ENCODE data around the gene METAP1D. TPM values are rescaled to one million over a fixed set of nuclear protein-coding genes. Genes with fewer than 3 reads are reported as not detected.

METAP1D gene
- total RNA-seq, 1 experiment from 2014 or later, result 15.8 TPM

- ChIA-PET POLR2A (interaction anchor here (0.7 to 1.9 kb wide), 2 partner anchors 14 to 111 kb away, joined by 3 to 8 read pairs; partner anchors contain the start of gene DLX1), CTCF (interaction anchor here (0.8 to 2.0 kb wide), 3 partner anchors 14 to 395 kb away, joined by 3 to 6 read pairs (median 5); no protein-coding TSS in a partner anchor), RAD21 (ENCODE audit: low non-redundant PET in 1 of 2, low total read pairs in 2 of 2, uncharacterized antibody in 2 of 2, unreplicated experiment in 2 of 2) (no interaction called here)
- Histone ChIP-seq H2AFZ (ENCODE audit: low read depth, low read length, poor library complexity, severe bottlenecking) (peak overlapping the region; percentile 70), H3K9ac (ENCODE audit: low read length) (peak overlapping the region; percentile 53), H3K79me2 (ENCODE audit: insufficient read depth, low read length) (no peaks in the 10 kb centered on the region), H3K4me3 (replicated peaks in 1 of 2; ENCODE audit: low read depth in 1 of 2, low read length in 2 of 2) (peak overlapping the region; percentile 30 to 53), H3K9me2 (ENCODE audit: insufficient read depth) (no peaks in the 10 kb centered on the region), H3K27ac (ENCODE audit: low read depth, low read length) (peak overlapping the region; percentile 44), H4K20me1 (ENCODE audit: insufficient read depth) (no peaks in the 10 kb centered on the region), H3K9me3 (ENCODE audit: control insufficient read depth in 1 of 2, insufficient read depth in 1 of 2, low read depth in 1 of 2, low read length in 2 of 2) (no peaks in the 10 kb centered on the region), H3K4me2 (ENCODE audit: low read length) (peak overlapping the region; percentile 73), H3K4me1 (ENCODE audit: control insufficient read depth in 1 of 2, insufficient read depth in 2 of 2, low read length in 2 of 2) (peaks cover 50 to 83% of the 10 kb centered on the region in 2 experiments), H3K36me3 (ENCODE audit: control insufficient read depth in 1 of 2, insufficient read depth in 2 of 2, low read length in 2 of 2) (no peaks in the 10 kb centered on the region), H3K27me3 (ENCODE audit: insufficient read depth, low read length) (no peaks in the 10 kb centered on the region)
- ATAC-seq (peak; percentile 57), DNase-seq (ENCODE audit: low read depth, low spot score) (no peak)
- TF ChIP-seq EZH2 (IDR thresholded peaks at IDR 0.05), result no peak
- TF ChIP-seq ZNF274 (IDR thresholded peaks at IDR 0.05; ENCODE audit: low read depth, low read length), result no peak
- TF ChIP-seq TCF7L2 (IDR thresholded peaks at IDR 0.05; ENCODE audit: borderline replicate concordance, extremely low read depth, insufficient read depth, insufficient read length), result peak; percentile 97
- TF ChIP-seq SIN3A (IDR thresholded peaks at IDR 0.05; ENCODE audit: low read depth), result no peak
- TF ChIP-seq POLR2AphosphoS5 (IDR thresholded peaks at IDR 0.05; ENCODE audit: low read depth, low read length), result peak; percentile 58; the same call in 1 of the 2 replicates
- TF ChIP-seq, protein P1, sequence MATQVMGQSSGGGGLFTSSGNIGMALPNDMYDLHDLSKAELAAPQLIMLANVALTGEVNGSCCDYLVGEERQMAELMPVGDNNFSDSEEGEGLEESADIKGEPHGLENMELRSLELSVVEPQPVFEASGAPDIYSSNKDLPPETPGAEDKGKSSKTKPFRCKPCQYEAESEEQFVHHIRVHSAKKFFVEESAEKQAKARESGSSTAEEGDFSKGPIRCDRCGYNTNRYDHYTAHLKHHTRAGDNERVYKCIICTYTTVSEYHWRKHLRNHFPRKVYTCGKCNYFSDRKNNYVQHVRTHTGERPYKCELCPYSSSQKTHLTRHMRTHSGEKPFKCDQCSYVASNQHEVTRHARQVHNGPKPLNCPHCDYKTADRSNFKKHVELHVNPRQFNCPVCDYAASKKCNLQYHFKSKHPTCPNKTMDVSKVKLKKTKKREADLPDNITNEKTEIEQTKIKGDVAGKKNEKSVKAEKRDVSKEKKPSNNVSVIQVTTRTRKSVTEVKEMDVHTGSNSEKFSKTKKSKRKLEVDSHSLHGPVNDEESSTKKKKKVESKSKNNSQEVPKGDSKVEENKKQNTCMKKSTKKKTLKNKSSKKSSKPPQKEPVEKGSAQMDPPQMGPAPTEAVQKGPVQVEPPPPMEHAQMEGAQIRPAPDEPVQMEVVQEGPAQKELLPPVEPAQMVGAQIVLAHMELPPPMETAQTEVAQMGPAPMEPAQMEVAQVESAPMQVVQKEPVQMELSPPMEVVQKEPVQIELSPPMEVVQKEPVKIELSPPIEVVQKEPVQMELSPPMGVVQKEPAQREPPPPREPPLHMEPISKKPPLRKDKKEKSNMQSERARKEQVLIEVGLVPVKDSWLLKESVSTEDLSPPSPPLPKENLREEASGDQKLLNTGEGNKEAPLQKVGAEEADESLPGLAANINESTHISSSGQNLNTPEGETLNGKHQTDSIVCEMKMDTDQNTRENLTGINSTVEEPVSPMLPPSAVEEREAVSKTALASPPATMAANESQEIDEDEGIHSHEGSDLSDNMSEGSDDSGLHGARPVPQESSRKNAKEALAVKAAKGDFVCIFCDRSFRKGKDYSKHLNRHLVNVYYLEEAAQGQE (IDR thresholded peaks at IDR 0.05; ENCODE audit: low read depth), result no peak
- BruUV-seq (replicated peaks), result no TSS peak
- intact Hi-C loops (cut with micrococcal nuclease), result loop anchor here (10.0 kb wide), 1 partner anchor 174 kb away; the partner anchor contains the start of gene HAT1
These were observed 99.1 kb downstream of the METAP1D start for GRCh38 chr2:172098650-172099471.

Data from HCT116 (cell line).